HPDE6-E6E7 (cell line): ENCODE data around the gene DDT.
"Not testable (repeated sequence)": the region's sequence is repeated elsewhere in the genome, so short reads cannot be mapped to it uniquely, and the experiment has no call there.

ENCODE experiments used
- DNase-seq: peaks from one replicate; pipeline ENCODE4 v3.0.0; 2011; ENCODE audit warnings: missing footprints; ENCODE audit errors: extremely low spot score

DDT gene

DNA sequence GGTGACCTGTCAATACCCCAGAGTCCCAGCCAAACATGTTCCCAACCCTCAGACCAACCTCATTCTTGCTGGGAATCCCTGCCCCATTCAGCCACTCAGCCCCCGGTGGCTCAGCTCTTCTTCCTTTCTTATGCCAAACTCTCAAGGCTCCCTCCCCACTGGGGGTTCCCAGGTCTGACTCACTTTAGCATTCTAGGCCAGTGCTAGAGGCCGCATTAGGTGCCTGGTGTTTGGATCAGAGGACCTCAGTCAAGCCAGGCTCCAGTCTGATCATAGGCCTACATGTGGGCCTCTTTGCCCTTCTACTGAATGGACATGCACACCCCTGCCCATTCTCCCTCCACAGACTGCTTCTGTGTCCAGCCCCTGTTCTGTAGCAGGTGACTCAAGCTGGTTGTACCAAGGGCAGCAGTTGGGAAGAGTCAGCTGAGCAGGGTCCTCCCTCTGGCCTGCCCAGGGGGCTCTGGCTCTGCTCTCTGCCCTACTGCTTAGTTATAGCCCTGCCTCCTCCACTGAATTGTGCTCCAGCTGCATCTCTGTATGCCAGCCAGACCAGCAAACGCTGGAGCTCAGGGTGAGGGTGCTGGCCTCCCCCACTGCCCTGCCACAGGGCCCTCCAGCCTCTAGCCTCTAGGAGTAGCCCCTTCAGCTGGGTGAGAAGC lies 15.5 kb upstream of the DDT start:
- not testable (repeated sequence) for DNase-seq

DNA sequence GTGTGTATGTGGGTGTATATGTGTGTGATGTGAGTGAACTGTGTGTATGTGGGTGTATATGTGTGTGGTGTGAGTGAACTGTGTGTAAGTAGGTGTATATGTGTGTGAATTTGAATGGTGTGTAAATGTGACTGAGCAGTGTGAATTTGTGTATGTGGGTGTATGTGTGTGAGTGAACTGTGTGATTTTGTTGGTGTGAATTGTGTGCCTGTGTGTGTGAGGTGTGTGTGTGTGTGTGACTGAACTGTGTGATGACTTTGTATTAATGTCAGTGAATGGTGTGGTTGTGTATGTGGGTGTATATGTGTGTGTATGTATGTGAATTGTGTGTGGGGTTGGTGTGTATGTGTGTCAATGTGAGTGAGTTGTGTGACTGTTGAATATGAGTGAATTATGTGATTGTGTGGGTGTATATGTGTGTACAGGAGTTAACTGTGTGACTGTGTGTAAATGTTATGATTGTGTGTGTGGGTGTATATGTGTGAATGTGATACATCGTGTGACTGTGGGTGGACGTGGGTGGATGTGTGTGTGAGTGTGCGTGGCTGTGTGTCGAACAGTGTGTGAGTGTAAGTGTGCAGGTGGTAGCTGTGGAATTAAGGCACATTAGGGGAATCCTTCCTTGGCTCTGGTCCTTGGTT lies 12.4 kb upstream of the DDT start:
- not testable (repeated sequence) for DNase-seq

DNA sequence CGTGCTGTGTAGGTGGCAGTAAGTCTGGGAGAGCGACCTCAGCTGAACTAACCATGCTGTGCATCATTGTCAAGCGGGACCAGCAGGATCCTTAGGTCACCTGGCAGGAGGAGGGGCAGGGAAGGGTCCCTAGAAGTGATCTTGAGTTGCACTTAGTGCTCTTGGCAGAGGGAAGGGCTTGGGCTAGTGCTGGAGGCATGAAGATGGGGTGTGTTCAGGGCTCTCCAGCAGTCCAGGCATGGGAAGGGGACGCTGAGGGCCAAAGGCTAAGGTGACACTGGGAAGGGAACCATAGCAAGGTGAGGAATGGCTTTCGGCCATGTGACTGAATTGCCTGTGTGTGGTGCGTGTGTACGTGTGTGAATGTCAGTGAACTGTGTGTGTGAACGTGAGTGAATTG lies 11.8 kb upstream of the DDT start:
- not testable (repeated sequence) for DNase-seq

DNA sequence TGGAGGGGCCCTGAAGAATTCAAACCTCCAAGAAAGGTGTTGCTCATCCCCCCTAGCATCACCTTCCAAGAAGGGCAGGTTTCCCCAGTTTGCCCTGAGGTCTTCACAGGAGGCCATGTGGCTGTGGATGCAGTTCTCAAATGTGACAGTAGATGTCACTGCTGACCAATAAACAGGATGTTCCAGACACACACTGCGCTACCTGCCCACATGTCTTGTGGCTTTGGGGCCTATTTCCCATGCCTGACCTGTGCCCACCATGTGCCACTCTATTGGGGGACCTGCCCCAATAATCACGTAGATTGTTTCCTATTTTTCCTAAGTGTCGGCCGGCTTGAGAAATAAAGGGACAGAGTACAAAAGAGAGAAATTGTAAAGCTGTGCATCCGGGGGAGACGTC lies 10.2 kb upstream of the DDT start:
- DNase-seq, result no peak

DNA sequence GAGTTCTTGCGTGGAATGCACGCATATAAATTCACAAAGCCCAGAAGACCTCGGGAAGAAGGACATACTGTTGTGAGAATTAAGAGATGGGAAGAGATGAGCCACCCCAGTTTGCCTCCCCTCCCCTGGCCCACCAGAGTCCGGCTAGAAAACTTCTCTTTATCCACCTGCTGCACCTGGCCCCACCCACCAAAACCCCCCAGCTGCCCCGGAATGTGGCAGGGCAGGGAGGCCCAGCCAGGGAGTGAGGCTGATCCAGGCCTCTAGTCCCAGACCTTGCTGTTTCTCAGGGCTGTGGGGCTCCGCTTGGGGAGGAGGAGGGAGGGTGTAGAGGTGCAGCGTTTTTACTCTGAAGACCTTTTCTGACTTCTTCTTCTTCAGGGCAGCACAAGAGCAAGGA lies 6.3 kb upstream of the DDT start:
- DNase-seq, result not testable (repeated sequence)

DNA sequence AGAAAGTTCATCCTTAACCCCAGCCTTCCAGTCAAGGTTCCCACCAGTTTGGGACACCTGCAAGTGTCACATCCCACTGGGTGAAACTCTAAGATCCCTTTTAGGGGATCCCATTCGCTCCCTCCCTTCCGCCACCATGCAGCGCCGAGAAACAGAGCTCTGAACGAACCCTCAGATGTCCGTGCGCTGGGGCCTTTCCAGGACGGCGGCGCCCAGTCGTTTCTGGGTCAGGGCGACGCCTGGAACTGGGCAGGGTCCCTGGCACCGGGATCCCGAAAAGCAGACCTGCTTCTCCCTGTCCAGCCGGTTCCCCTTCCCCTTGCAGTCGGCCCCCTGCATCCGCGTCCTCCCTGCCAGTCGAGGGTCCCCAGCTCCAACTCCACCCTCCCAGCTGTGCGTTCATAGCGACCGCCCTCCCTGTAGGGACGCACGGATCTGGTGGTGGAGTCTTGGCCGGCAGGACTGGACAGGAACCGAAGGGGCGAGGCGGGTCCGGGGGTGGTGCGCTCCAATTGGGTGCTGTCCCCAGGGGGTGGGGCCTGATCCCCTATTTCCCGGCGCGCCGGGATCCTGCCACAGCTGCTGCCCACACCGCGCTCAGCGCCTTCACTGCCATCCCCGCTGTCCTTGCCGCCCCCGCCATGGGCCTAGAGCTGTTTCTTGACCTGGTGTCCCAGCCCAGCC lies 5.5 kb upstream of the DDT start, which contains the start of gene GSTT2:
Gene GSTT2 (plus strand): TSS at position 578 of the 684 bp plus-strand sequence.
- DNase-seq, result not testable (repeated sequence)

DNA sequence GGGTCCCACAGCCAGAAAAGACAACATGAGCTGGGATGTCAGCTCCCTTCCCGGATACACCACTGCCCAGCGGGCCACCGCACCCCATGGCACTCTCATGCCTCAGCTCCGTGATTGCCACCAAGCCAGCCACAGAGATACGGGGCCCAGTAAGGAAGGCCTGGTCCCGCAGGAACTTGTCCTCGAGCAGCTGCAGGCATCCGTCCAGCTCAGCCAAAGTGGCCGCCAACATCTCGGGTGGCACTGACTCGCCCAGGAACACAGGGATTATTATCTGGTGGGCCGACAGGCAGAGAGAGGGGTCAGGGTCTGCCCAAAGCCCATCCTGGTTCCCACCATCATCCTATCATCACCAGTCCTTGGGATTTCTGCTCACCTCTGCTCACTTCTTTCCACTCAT lies 3.1 kb upstream of the DDT start:
- not testable (repeated sequence) for DNase-seq

DNA sequence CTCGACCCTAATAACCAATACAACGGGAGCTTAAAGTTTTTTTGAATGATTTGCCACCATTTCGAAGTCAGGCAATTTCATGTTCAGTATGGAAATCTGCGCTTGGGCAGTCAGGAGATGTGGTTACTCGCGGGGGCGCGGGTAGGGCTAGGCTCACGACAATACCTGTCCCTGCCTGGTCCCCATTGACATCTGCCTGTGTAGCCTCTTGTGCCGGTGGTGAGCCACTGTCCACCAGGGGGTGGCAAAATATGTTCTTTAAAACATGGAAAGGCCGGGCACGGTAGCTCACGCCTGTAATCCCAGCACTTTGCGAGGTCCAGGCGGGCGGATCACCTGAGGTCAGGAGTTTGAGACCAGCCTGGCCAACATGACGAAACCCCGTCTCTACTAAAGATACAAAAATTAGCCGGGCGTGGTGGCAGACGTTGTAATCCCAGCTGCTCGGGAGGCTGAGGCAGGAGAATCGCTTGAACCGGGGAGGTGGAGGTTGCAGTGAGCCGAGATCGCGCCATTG lies 653 bp upstream of the DDT start:
- DNase-seq, result not testable (repeated sequence)

DNA sequence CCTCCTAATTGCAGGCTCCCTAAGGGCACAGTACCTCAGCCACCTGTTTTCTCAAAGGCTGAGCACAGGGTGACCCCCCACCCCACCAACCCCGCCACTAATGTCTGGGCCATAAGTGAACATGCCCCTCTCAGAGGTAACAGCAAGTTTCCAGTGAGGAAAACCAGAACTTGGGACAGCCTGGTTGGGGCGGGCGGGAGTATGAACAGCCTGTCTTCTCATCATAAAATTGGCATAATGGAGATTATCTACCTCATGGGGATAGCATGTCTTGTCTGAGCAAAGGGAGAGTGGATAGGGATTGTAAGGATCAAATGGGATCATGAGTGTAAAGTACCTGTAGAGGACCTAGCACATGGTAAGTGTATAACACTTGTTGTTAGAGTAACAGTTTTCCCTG lies 2.3 kb downstream of the DDT start:
- not testable (repeated sequence) for DNase-seq

DNA sequence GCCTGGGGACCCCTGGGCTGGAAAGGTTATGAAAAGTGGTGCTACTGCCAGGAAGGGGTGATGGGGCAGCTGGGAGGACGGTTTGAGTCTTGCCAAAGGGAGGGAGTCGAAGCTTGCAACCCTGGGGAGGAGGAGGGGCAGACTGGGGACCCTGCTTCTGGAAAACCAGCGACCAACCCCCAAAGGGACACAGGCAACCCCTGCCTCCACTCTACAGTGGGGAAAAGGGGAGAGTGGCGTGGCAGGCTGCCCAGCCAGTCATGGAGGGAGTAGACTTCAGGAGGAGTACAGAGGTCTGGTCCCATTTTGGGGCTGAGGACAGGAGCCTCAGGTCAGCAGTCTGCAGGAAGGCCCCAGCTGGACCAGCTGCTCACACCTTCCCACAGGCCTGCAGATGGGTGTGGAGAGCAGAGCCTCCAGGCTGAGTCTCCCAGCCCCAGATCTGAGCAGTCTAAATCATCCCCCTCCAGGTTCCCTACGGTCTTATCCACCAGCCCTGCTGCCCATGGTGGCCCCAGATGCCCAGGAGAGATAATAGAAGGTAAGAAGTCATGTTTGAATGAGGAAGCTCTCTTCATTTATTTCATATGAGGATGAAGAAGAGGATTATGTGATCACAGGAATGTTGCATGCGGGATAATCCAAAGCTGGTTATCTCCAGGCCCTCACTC lies 3.3 kb downstream of the DDT start:
- no peak for DNase-seq

DNA sequence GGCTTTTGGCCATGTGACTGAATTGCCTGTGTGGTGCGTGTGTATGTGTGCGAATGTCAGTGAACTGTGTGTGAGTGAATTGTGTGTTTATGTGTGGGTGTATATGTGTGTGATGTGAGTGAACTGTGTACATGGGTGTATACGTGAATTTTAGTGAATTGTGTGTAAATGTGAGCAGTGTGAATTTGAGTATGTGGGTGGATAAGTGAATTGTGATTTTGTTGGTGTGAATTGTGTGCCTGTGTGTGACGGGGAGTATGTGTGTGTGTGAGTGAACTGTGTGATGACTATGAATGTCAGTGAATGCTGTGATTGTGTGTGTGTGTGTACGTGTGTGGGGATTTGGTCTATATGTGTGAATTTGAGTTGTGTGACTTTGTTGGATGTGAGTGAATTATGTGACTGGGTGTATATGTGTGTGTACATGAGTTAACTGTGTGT lies 4.0 kb downstream of the DDT start:
- no peak for DNase-seq

DNA sequence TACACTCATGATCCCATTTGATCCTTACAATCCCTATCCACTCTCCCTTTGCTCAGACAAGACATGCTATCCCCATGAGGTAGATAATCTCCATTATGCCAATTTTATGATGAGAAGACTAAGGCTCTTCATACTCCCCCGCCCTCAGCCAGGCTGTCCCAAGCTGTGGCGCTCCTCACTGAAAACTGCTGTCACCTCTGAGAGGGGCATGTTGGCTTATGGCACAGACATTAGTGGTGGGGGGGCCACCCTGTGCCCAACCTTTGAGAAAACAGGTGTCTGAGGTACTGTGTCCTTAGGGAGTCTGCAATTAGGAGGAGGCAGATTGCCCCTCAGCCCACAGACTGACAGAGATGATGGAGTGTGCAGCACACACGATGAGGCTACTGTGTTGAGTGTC lies 5.2 kb downstream of the DDT start:
- no peak for DNase-seq

DNA sequence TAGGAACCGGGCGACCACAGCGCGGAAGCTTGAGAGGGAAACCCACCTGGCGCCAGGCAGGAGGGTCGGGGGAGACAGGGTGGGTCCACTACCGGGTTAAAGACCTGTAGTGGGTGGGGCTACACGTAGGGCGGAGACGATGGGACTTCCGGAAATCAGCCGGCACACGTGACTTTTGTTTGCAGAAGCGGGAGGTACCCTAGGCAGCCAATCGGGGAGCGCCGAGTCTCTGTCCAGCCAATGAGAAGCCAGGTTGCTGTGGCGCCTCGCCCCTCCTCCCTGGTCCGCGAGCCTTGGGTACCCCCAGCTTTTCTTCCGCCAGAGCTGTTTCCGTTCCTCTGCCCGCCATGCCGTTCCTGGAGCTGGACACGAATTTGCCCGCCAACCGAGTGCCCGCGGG lies 7.7 kb downstream of the DDT start, which contains the start of gene DDTL:
Gene DDTL (plus strand): TSS at position 321 of the 400 bp plus-strand sequence. CDS start 27 bp downstream, at position 348.
- not testable (repeated sequence) for DNase-seq

DNA sequence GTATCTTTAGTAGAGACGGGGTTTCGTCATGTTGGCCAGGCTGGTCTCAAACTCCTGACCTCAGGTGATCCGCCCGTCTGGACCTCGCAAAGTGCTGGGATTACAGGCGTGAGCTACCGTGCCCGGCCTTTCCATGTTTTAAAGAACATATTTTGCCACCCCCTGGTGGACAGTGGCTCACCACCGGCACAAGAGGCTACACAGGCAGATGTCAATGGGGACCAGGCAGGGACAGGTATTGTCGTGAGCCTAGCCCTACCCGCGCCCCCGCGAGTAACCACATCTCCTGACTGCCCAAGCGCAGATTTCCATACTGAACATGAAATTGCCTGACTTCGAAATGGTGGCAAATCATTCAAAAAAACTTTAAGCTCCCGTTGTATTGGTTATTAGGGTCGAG lies 8.1 kb downstream of the DDT start:
- not testable (repeated sequence) for DNase-seq

DNA sequence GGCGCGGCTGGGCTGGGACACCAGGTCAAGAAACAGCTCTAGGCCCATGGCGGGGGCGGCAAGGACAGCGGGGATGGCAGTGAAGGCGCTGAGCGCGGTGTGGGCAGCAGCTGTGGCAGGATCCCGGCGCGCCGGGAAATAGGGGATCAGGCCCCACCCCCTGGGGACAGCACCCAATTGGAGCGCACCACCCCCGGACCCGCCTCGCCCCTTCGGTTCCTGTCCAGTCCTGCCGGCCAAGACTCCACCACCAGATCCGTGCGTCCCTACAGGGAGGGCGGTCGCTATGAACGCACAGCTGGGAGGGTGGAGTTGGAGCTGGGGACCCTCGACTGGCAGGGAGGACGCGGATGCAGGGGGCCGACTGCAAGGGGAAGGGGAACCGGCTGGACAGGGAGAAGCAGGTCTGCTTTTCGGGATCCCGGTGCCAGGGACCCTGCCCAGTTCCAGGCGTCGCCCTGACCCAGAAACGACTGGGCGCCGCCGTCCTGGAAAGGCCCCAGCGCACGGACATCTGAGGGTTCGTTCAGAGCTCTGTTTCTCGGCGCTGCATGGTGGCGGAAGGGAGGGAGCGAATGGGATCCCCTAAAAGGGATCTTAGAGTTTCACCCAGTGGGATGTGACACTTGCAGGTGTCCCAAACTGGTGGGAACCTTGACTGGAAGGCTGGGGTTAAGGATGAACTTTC lies 13.0 kb downstream of the DDT start, which contains the start of gene GSTT2B:
Gene GSTT2B (minus strand): TSS at position 112 of the 688 bp plus-strand sequence. CDS start 64 bp downstream, at position 48.
- DNase-seq, result not testable (repeated sequence)

DNA sequence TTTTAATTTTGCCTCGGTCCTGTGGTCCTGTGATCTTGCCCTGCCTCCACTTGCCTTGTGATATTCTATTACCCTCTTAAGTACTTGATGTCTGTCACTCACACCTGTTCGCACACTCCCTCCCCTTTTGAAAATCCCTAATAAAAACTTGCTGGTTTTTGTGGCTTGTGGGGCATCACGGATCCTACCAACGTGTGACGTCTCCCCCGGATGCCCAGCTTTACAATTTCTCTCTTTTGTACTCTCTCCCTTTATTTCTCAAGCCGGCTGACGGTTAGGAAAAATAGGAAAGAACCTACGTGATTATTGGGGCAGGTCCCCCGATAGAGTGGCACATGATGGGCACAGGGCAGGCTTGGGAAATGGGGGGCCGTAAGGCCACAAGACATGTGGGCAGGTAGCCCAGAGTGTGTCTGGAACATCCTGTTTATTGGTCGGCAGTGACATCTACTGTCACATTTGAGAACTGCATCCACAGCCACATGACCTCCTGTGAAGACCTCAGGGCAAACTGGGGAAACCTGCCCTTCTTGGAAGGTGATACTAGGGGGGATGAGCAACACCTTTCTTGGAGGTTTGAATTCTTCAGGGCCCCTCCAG lies 17.8 kb downstream of the DDT start:
- not testable (repeated sequence) for DNase-seq

DNA sequence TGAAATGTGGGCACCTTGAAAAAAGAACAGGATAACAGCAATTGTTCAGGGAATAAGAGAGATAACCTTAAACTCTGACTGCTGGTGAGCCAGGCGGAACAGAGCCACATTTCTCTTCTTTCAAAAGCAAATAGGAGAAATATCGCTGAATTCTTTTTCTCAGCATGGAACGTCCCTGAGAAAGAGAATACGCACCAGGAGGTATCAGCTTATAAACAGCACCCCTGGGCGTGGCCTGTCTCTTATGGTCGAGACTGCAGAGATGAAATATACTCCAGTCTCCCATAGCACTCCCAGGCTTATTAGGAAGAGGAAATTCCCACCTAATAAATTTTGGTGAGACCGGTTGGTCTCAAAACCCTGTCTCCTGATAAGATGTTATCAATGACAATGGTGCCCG lies 18.4 kb downstream of the DDT start:
- not testable (repeated sequence) for DNase-seq

DNA sequence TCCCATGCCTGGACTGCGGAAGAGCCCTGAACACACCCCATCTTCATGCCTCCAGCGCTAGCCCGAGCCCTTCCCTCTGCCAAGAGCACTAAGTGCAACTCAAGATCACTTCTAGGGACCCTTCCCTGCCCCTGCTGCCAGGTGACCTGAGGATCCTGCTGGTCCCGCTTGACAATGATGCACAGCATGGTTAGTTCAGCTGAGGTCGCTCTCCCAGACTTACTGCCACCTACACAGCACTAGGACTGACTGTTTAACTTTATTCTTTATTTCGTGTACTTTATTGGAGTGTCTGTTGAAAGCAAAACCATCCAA lies 19.3 kb downstream of the DDT start:
- not testable (repeated sequence) for DNase-seq

DNA sequence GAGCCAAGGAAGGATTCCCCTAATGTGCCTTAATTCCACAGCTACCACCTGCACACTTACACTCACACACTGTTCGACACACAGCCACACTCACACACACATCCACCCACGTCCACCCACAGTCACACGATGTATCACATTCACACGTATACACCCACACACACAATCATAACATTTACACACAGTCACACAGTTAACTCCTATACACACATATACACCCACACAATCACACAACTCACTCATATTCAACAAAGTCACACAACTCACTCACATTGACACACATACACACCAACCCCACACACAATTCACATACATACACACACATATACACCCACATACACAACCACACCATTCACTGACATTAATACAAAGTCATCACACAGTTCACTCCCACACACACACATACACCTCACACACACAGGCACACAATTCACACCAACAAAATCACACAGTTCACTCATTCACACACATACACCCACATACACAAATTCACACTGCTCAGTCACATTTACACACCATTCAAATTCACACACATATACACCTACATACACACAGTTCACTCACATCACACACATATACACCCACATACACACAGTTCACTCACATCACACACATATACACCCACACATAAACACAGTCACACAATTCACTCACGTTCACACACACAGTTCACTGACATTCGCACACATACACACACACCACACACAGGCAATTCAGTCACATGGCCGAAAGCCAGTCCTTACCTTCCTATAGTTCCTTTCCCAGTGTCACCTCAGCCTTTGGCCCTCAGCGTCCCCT lies 19.8 kb downstream of the DDT start:
- DNase-seq, result not testable (repeated sequence)

DNA sequence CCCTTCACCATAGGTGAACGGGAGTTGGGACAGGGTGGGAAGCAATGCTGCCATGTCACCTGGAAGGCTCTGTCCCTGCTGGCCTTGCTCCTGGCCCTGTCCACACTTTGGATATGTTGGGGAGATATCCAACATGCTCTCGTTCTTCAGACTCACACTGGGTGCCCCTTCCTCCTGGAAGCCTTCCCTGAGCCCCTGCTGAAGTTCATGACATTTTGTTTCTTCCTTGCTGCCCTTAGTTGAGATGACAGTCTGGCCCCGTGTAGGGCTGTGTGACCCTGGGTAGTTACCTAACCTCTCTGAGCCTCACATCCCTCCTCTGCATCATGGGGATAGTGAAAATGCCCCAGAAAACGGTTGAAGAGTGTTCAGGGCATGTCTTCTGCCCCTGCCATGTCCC lies 20.8 kb downstream of the DDT start:
- DNase-seq, result not testable (repeated sequence)
